Spleen (tissue), 7 donors: Measurements from ENCODE around the gene KCNT1.

Experiments
- CTCF ChIP-seq, 11 experiments: fragments of 200-600 bp in 7 of 11; fragments of 450-650 bp in 4 of 11; sonication (generic) in 4 of 11; IDR thresholded peaks in 8 of 11; conservative IDR thresholded peaks in 3 of 11; 1 replicate in 7 of 11; 2 replicates in 4 of 11; pipeline versions ENCODE4 v1.4.0 to v1.8.0; 2016 to 2021; ENCODE audit warnings: antibody characterized with exemption in 11 of 11, inconsistent platforms in 4 of 11, mild to moderate bottlenecking in 1 of 11
- POLR2A ChIP-seq, 3 donors: fragments of 450-650 bp; IDR thresholded peaks; one replicate each; pipeline ENCODE4 v1.5.1; 2017; ENCODE audit warnings: antibody characterized with exemption in 3 of 3, mild to moderate bottlenecking in 1 of 3
- donor health status: DM: no; HTN: no; CAD: no; lungs with moderate emphysema.
- donor health status: DM: no; HTN: no; CAD: no.
- donor health status: DM: no; HTN: no; CAD: no.

DNA sequence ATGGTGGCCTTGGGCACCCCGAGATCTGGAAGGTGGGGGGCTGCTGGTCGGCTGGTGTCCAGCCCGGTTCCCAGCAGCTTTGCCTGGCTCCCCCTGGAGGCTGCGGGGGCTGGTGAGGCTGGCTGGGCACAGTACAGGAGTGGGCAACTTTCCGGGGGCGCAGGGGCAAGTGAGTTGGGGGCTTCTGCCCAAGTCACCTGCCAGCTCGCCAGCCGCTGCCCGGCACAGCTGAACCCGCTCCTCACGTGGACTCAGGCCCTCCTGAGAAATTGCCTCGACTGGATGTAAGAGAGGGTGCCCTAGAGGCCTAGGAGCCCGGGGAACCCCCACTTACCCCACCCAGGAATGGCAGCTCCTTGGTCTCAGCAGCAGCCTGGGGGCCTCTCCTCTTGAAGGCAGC lies 15.4 kb downstream of the KCNT1 start:
- TF ChIP-seq CTCF (IDR thresholded peaks at IDR 0.05 in 8 of 11, conservative IDR thresholded peaks at IDR 0.05 in 3 of 11) (no peak), POLR2A (IDR thresholded peaks at IDR 0.05) (no peak)
